ENCODE data around the gene KNDC1. TPM values are rescaled to one million over a fixed set of nuclear protein-coding genes. Genes with fewer than 3 reads are reported as not detected.

The KNDC1 gene
- total and polyA plus RNA-seq, 2 of the 4 experiments (the other 2 are of a cell fraction): 0.18 to 1.1 TPM

- Histone ChIP-seq H3K9ac (ENCODE audit: low read depth, low read length) (no peak overlapping the region), H3K4ac (ENCODE audit: low read depth, low read length) (no peak overlapping the region), H3K9me3 (ENCODE audit: control insufficient read depth, insufficient read depth, low read length) (peaks cover 4% of the 10 kb centered on the region; the same call in 1 of the 2 replicates), H4K5ac (ENCODE audit: low read depth, low read length) (no peak overlapping the region), H3K4me1 (ENCODE audit: control insufficient read depth, insufficient read depth, low read length) (no peaks in the 10 kb centered on the region), H3K79me1 (ENCODE audit: low read depth in 1 of 2, low read length in 2 of 2) (no peaks in the 10 kb centered on the region), H2BK20ac (ENCODE audit: low read depth, low read length) (no peak overlapping the region), H4K20me1 (ENCODE audit: insufficient read depth, low read length) (no peaks in the 10 kb centered on the region), H3K56ac (ENCODE audit: extremely low read depth, insufficient read depth, low read length) (no peak overlapping the region), H4K91ac (ENCODE audit: insufficient read depth, low read depth, low read length) (no peak overlapping the region), H3K18ac (ENCODE audit: low read depth, low read length) (no peak overlapping the region), H2BK15ac (ENCODE audit: low read depth, low read length) (no peak overlapping the region), H2BK120ac (ENCODE audit: low read depth, low read length) (no peak overlapping the region), H3K4me3 (ENCODE audit: insufficient read depth, low read depth, low read length) (no peak overlapping the region), H3K36me3 (ENCODE audit: control insufficient read depth, insufficient read depth, low read length) (no peaks in the 10 kb centered on the region), H3K27me3 (ENCODE audit: control insufficient read depth, insufficient read depth, low read length) (no peaks in the 10 kb centered on the region), H4K8ac (ENCODE audit: low read depth in 2 of 2, low read length in 2 of 2) (no peak overlapping the region), H2AK5ac (ENCODE audit: low read depth, low read length) (no peak overlapping the region), H2BK5ac (ENCODE audit: low read depth, low read length, poor library complexity, severe bottlenecking) (no peak overlapping the region), H3K27ac (ENCODE audit: insufficient read depth, low read length) (no peak overlapping the region), H3K4me2 (ENCODE audit: low read depth, low read length) (no peak overlapping the region), H3K9me1 (ENCODE audit: insufficient read depth, low read length) (no peaks in the 10 kb centered on the region), H3K23ac (ENCODE audit: low read depth, low read length) (no peak overlapping the region), H2AFZ (replicated peaks; ENCODE audit: low read length, poor library complexity) (no peak overlapping the region), H2AK9ac (replicated peaks; ENCODE audit: low read depth, low read length, poor library complexity) (no peak overlapping the region), H3K14ac (replicated peaks; ENCODE audit: low read depth, low read length) (no peak overlapping the region)
- dilution Hi-C loops (cut with HindIII; ENCODE audit: low sequenced_read_pairs, unreplicated experiment): no loop called here
- DNase-seq (no peak), ATAC-seq (ENCODE audit: low read depth) (no peak)
- POLR2A ChIA-PET (ENCODE audit: unreplicated experiment): no interaction called here
- no TSS peak for BruUV-seq (replicated peaks)
- intact Hi-C loops (cut with micrococcal nuclease): no loop called here
- TF ChIP-seq NFE2L2 (IDR thresholded peaks at IDR 0.05; ENCODE audit: low read depth, low read length): no peak
- no peak for TF ChIP-seq BHLHE40 (IDR thresholded peaks at IDR 0.05; ENCODE audit: low read depth, low read length)
- TF ChIP-seq CEBPB (IDR thresholded peaks at IDR 0.05; ENCODE audit: low read depth, low read length): no peak
- TF ChIP-seq MXI1 (IDR thresholded peaks at IDR 0.05; ENCODE audit: borderline replicate concordance, low read depth, low read length): no peak
- no peak for TF ChIP-seq RCOR1 (IDR thresholded peaks at IDR 0.05; ENCODE audit: insufficient replicate concordance, low read length)
- TF ChIP-seq POLR2A (IDR thresholded peaks at IDR 0.05; ENCODE audit: low read depth, low read length): no peak
- TF ChIP-seq MAZ (IDR thresholded peaks at IDR 0.05; ENCODE audit: borderline replicate concordance, low read depth, low read length): no peak
- TF ChIP-seq MAFK (IDR thresholded peaks at IDR 0.05; ENCODE audit: low read depth, low read length): no peak
- no peak for TF ChIP-seq CHD1 (IDR thresholded peaks at IDR 0.05; ENCODE audit: low read depth, low read length)
- TF ChIP-seq CTCF (conservative IDR thresholded peaks at IDR 0.05; ENCODE audit: low read depth, low read length): no peak
- 84% methylated on average over 9 of the region's 19 CpGs; no CpG with 5 or more reads in 1 of the 2 experiments for WGBS, 2 experiments (ENCODE audit: extremely low coverage in 2 of 2, insufficient read length in 1 of 2)
- in situ Hi-C loops (cut with MboI; ENCODE audit: low sequenced_read_pairs): no loop called here
- CTCF ChIA-PET: no interaction called here
Measured at GRCh38 chr10:133195096-133195495, 35.1 kb downstream of the KNDC1 start.
